22Rv1 (cell line): ENCODE results near the gene CNPY4.

Experiments used
- CTCF ChIP-seq: fragments of 450-650 bp; IDR thresholded peaks from 2 replicates; pipeline ENCODE4 v1.5.1; 2017; ENCODE audit warnings: mild to moderate bottlenecking
- ZFX ChIP-seq: fragments of 450-650 bp; IDR thresholded peaks from 2 replicates; pipeline ENCODE4 v1.6.1; 2017; ENCODE audit warnings: antibody characterized with exemption, borderline replicate concordance

DNA sequence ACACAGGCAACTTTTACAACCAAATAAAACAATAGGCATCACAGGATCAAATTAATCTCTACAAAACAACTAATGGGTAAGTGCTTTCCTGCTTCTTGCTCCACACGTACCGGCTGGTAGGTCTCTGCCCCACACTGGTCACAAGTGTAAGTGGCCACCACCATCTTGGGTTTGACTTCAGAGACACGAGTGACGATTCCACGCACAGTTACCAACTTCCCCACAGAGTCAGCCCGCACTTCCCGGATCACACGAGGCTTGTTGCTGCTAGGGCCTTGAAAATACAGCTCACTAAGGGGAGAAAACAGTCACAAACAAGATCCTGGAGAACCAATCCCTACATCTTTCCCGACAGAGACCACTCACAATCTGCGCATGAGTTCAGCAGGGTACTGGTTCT, 20.5 kb upstream of the CNPY4 start:
- TF ChIP-seq CTCF (no peak), ZFX (no peak)
